ENCODE measurements around the gene KRTAP1-1.
"Not testable (repeated sequence)": the region's sequence is repeated elsewhere in the genome, so short reads cannot be mapped to it uniquely, and the experiment has no call there.

Gene KRTAP1-1

DNA sequence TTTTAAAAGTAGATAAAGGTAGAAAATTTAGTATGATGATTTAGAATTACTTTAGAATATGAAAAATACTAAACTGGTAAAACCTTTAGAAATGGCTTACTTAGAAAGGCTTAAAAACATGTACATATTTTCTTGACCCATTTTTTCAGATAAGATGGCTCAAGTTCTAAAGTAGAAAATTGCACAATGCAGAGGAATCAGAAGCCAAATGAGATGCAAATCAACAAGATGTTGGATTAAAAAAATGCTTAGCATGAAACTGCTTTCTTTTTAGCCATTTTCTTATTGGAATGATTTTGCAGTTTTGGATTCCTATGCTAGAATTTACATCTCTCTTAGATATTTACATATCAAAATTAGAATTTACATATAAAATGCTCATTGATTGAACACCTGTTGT is 30.8 kb downstream of the KRTAP1-1 start:
- no peak overlapping the region for H3K9ac ChIP-seq (ENCODE audit: low read length in 2 of 2)
- no peak overlapping the region for H3K27ac ChIP-seq (ENCODE audit: low read length)
- no peaks in the 10 kb centered on the region for H3K4me1 ChIP-seq (ENCODE audit: control insufficient read depth, insufficient read depth, low read length)
- H3K27me3 ChIP-seq (ENCODE audit: control insufficient read depth in 1 of 2, insufficient read depth in 2 of 2, low read length in 2 of 2): no peaks in the 10 kb centered on the region
- no peak overlapping the region for H3K4me3 ChIP-seq (ENCODE audit: low read length in 2 of 2)
- H3K36me3 ChIP-seq (ENCODE audit: control insufficient read depth in 2 of 2, insufficient read depth in 2 of 2, low read length in 2 of 2): no peaks in the 10 kb centered on the region
- H3K9me3 ChIP-seq (ENCODE audit: control insufficient read depth in 2 of 2, low read length in 2 of 2): no peaks in the 10 kb centered on the region

DNA sequence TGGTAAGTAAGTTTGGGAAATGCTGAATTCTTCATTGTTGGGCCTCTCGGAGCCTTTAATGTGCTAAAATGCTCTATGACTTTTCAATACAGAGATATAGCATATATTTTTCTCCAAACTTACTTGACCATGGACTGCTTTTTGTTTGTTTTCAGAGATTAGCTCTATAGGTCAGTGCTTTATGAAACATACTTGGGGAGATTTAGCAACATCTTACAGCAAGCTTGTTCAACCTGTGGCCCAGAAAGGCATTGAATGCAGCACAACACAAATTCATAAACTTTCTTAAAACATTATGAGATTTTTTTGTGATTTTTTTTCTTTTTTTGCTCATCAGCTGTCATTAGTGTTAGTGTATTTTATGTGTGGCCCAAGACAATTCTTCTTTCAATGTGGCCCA is 31.3 kb downstream of the KRTAP1-1 start:
- no peak overlapping the region for H3K4me3 ChIP-seq (ENCODE audit: low read length in 2 of 2)
- H3K4me1 ChIP-seq (ENCODE audit: control insufficient read depth, insufficient read depth, low read length): no peaks in the 10 kb centered on the region
- no peaks in the 10 kb centered on the region for H3K27me3 ChIP-seq (ENCODE audit: control insufficient read depth in 1 of 2, insufficient read depth in 2 of 2, low read length in 2 of 2)
- H3K36me3 ChIP-seq (ENCODE audit: control insufficient read depth in 2 of 2, insufficient read depth in 2 of 2, low read length in 2 of 2): no peaks in the 10 kb centered on the region
- H3K9me3 ChIP-seq (ENCODE audit: control insufficient read depth in 2 of 2, low read length in 2 of 2): no peaks in the 10 kb centered on the region
- no peak overlapping the region for H3K27ac ChIP-seq (ENCODE audit: low read length)
- no peak overlapping the region for H3K9ac ChIP-seq (ENCODE audit: low read length in 2 of 2)

DNA sequence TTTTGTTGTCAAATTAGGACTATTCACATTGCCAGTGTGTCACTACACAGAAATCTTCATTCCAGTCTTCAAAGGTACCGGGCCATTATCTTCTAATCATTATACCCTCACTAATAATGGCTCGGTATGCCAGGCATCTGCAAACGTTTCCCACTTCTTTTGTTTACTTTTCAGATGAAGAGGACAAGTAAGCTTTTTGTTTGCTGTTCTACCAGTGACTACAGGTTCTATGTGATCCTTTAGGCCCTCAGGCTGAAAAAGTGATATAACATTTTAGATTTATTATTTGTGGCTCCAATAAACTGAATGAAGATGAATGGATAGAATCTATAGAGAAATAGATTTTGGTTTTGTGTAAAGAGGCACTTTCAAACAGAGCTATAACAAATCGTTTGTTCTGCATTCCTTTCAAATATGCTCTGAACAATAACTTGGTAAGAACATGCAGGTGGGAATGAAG is 31.9 kb downstream of the KRTAP1-1 start:
- H3K27ac ChIP-seq (ENCODE audit: low read length): no peak overlapping the region
- H3K4me3 ChIP-seq (ENCODE audit: low read length in 2 of 2): no peak overlapping the region
- H3K27me3 ChIP-seq (ENCODE audit: control insufficient read depth in 1 of 2, insufficient read depth in 2 of 2, low read length in 2 of 2): no peaks in the 10 kb centered on the region
- H3K4me1 ChIP-seq (ENCODE audit: control insufficient read depth, insufficient read depth, low read length): no peaks in the 10 kb centered on the region
- H3K36me3 ChIP-seq (ENCODE audit: control insufficient read depth in 2 of 2, insufficient read depth in 2 of 2, low read length in 2 of 2): no peaks in the 10 kb centered on the region
- H3K9me3 ChIP-seq (ENCODE audit: control insufficient read depth in 2 of 2, low read length in 2 of 2): no peaks in the 10 kb centered on the region
- H3K9ac ChIP-seq (ENCODE audit: low read length in 2 of 2): no peak overlapping the region

DNA sequence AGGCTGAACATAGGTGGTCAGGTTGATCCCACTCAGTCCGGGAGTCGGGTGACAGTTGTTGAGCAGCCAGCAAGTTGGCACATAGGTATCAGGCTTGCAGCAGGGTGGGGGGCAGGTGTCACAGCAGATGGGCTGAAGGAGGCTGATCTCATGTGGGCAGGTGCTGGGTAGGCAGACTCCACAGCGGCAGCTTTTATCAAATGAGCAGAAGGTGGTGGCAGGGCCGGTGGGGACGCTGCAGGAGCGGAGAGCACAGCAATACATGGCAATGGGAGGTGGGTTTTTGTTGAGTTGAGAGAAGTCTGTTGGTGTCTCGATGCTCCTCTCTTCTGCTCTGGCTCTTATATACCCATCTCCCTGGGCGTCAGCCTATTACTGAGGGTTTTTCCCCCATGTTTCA is 32.4 kb downstream of the KRTAP1-1 start, which contains the start of gene KRTAP3-1:
TSS of gene KRTAP3-1 (minus strand) at position 318 of the 400 bp plus-strand sequence. CDS start at position 264, 54 bp downstream.
- Histone ChIP-seq H3K27me3 (ENCODE audit: control insufficient read depth in 1 of 2, insufficient read depth in 2 of 2, low read length in 2 of 2) (no peaks in the 10 kb centered on the region), H3K9me3 (ENCODE audit: control insufficient read depth in 2 of 2, low read length in 2 of 2) (no peaks in the 10 kb centered on the region), H3K36me3 (ENCODE audit: control insufficient read depth in 2 of 2, insufficient read depth in 2 of 2, low read length in 2 of 2) (no peaks in the 10 kb centered on the region), H3K4me3 (ENCODE audit: low read length in 2 of 2) (no peak within 1 kb of the TSS), H3K4me1 (ENCODE audit: control insufficient read depth, insufficient read depth, low read length) (no peaks in the 10 kb centered on the region), H3K27ac (ENCODE audit: low read length) (no peak within 1 kb of the TSS), H3K9ac (ENCODE audit: low read length in 2 of 2) (no peak within 1 kb of the TSS)

DNA sequence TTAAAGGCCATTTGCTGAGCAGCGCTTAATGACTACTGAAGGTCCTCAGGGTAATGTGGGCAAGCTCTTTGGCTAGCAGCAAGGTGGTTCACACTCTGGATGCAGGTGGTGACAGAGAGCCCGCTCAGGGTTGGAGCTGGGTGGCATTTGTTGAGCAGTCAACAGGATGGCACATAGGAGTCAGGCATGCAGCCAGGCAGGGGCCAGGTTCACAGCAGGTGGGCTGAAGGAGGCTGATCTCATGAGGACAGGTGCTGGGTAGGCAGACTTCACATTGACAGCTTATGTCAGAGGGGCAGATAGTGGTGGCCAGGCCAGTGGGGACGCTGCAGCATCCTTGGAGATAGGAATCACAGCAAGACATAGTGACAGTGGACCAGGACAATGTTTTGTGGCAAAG is 36.9 kb downstream of the KRTAP1-1 start:
- Histone ChIP-seq H3K9me3 (ENCODE audit: control insufficient read depth in 2 of 2, low read length in 2 of 2) (no peaks in the 10 kb centered on the region), H3K4me3 (ENCODE audit: low read length in 2 of 2) (no peak overlapping the region), H3K9ac (ENCODE audit: low read length in 2 of 2) (no peak overlapping the region), H3K4me1 (ENCODE audit: control insufficient read depth, insufficient read depth, low read length) (no peaks in the 10 kb centered on the region), H3K27ac (ENCODE audit: low read length) (no peak overlapping the region), H3K27me3 (ENCODE audit: control insufficient read depth in 1 of 2, insufficient read depth in 2 of 2, low read length in 2 of 2) (no peaks in the 10 kb centered on the region), H3K36me3 (ENCODE audit: control insufficient read depth in 2 of 2, insufficient read depth in 2 of 2, low read length in 2 of 2) (no peaks in the 10 kb centered on the region)

DNA sequence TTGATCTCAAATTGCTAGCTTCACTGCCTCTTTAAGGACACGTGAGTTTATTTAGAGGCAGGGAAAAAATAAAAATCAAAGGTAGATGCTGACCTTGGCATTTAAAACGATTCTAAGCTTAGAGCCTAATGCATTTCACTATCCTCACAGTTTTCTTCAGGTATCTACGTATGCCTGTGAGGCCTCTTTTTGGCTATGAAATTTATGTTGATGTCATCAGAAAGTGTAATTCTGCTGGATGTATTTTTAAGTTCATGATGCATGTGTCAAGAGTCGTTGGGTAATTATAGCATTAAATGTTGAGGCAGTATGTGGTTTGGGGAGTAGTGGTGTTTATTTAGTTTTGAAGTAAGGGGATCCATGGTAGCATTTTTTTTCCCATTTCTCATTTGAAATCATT is 37.3 kb downstream of the KRTAP1-1 start:
- Histone ChIP-seq H3K9ac (ENCODE audit: low read length in 2 of 2) (no peak overlapping the region), H3K27ac (ENCODE audit: low read length) (no peak overlapping the region), H3K36me3 (ENCODE audit: control insufficient read depth in 2 of 2, insufficient read depth in 2 of 2, low read length in 2 of 2) (no peaks in the 10 kb centered on the region), H3K4me3 (ENCODE audit: low read length in 2 of 2) (no peak overlapping the region), H3K4me1 (ENCODE audit: control insufficient read depth, insufficient read depth, low read length) (no peaks in the 10 kb centered on the region), H3K9me3 (ENCODE audit: control insufficient read depth in 2 of 2, low read length in 2 of 2) (no peaks in the 10 kb centered on the region), H3K27me3 (ENCODE audit: control insufficient read depth in 1 of 2, insufficient read depth in 2 of 2, low read length in 2 of 2) (no peaks in the 10 kb centered on the region)

DNA sequence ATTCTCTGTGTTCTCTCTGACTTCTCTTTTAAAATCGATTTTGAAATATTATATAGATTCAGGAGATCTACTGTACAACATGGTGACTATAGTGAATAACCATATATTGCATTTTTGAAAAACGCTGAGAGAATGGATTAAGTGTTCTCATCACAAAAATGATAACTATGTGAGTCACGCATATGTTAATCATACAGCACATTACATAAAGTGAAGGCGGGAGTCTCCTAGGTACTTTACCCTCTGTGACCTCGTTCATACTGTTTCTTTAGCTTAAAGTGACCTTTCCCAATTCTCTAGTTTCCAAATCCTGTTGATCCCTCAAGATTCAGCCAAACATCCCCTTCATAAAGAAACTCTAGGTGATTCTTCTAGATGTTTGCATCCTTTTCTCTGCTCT is 38.4 kb downstream of the KRTAP1-1 start:
- Histone ChIP-seq H3K4me3 (ENCODE audit: low read length in 2 of 2) (no peak overlapping the region), H3K27me3 (ENCODE audit: control insufficient read depth in 1 of 2, insufficient read depth in 2 of 2, low read length in 2 of 2) (no peaks in the 10 kb centered on the region), H3K9ac (ENCODE audit: low read length in 2 of 2) (no peak overlapping the region), H3K4me1 (ENCODE audit: control insufficient read depth, insufficient read depth, low read length) (no peaks in the 10 kb centered on the region), H3K27ac (ENCODE audit: low read length) (no peak overlapping the region), H3K9me3 (ENCODE audit: control insufficient read depth in 2 of 2, low read length in 2 of 2) (no peaks in the 10 kb centered on the region), H3K36me3 (ENCODE audit: control insufficient read depth in 2 of 2, insufficient read depth in 2 of 2, low read length in 2 of 2) (no peaks in the 10 kb centered on the region)

DNA sequence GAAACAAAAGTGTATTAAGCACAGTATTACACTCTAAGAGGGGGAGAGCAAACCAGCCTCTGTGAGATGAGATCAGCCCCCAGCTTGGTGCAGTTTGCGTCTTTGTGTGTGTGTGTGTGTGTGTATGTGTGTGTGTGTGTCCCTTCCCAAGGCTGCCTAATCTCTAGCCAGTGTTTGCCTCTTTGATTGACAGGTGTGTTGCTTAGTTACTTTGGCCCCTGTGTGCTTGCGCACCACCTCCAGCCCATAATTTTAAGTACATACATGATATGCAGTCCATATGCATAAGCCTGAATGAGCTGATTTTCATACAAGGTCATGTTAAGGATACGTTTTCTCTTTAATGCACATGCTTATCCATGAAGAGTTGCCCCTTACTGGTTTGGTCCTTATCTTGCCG is 39.5 kb downstream of the KRTAP1-1 start:
- Histone ChIP-seq H3K4me3 (ENCODE audit: low read length in 2 of 2) (no peak overlapping the region), H3K27ac (ENCODE audit: low read length) (no peak overlapping the region), H3K9me3 (ENCODE audit: control insufficient read depth in 2 of 2, low read length in 2 of 2) (no peaks in the 10 kb centered on the region), H3K9ac (ENCODE audit: low read length in 2 of 2) (no peak overlapping the region), H3K4me1 (ENCODE audit: control insufficient read depth, insufficient read depth, low read length) (no peaks in the 10 kb centered on the region), H3K36me3 (ENCODE audit: control insufficient read depth in 2 of 2, insufficient read depth in 2 of 2, low read length in 2 of 2) (no peaks in the 10 kb centered on the region), H3K27me3 (ENCODE audit: control insufficient read depth in 1 of 2, insufficient read depth in 2 of 2, low read length in 2 of 2) (no peaks in the 10 kb centered on the region)

DNA sequence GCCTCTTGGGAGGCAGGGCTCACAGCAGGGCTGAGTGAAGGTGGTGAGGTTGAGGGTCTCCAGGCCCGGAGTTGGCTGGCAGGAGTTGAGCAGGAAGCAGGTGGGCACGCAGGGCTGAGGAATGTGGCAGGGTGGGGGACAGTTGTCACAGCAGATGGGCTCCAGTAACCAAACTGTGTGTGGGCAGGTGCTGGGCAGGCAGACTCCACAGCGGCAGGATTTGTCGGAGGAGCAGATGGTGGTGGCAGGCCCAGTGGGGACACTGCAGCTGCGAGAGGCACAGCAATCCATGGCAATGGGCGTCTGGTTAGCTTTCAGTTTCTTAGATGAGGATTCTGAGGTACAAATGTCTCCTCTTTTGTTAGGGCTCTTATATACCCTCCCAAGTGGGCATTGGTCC is 41.7 kb downstream of the KRTAP1-1 start, which contains the start of gene KRTAP3-2:
TSS of gene KRTAP3-2 (minus strand) at position 344 of the 400 bp plus-strand sequence. CDS start at position 291, 53 bp downstream.
- H3K36me3 ChIP-seq (ENCODE audit: control insufficient read depth in 2 of 2, insufficient read depth in 2 of 2, low read length in 2 of 2); H3K9me3 ChIP-seq (ENCODE audit: control insufficient read depth in 2 of 2, low read length in 2 of 2); H3K9ac ChIP-seq (ENCODE audit: low read length in 2 of 2); H3K27me3 ChIP-seq (ENCODE audit: control insufficient read depth in 1 of 2, insufficient read depth in 2 of 2, low read length in 2 of 2); H3K4me3 ChIP-seq (ENCODE audit: low read length in 2 of 2); H3K27ac ChIP-seq (ENCODE audit: low read length); H3K4me1 ChIP-seq (ENCODE audit: control insufficient read depth, insufficient read depth, low read length): not testable (repeated sequence)

DNA sequence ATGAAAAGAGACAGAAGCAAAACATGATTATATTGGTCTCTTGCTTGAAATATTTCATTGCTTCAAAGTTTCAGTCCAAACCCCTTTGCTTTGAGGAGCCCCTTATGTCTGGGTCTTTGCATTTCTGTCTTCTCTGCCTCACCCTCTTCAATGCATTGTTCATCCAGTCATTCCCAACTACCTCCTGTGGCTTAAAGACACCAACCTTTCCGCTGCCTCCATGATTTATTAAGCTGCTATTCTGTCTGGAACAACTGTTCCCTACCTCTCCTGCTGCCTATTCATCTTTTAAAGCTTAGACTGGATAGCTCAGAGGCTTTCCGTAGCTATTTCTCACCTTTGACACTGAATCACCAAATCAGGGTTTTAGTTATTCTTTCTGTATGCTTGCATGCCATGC is 43.9 kb downstream of the KRTAP1-1 start:
- Histone ChIP-seq H3K27ac (ENCODE audit: low read length) (no peak overlapping the region), H3K27me3 (ENCODE audit: control insufficient read depth in 1 of 2, insufficient read depth in 2 of 2, low read length in 2 of 2) (no peaks in the 10 kb centered on the region), H3K9ac (ENCODE audit: low read length in 2 of 2) (no peak overlapping the region), H3K9me3 (ENCODE audit: control insufficient read depth in 2 of 2, low read length in 2 of 2) (peaks cover 0 to 3% of the 10 kb centered on the region in 2 donors), H3K4me1 (ENCODE audit: control insufficient read depth, insufficient read depth, low read length) (no peaks in the 10 kb centered on the region), H3K36me3 (ENCODE audit: control insufficient read depth in 2 of 2, insufficient read depth in 2 of 2, low read length in 2 of 2) (no peaks in the 10 kb centered on the region), H3K4me3 (ENCODE audit: low read length in 2 of 2) (no peak overlapping the region)

DNA sequence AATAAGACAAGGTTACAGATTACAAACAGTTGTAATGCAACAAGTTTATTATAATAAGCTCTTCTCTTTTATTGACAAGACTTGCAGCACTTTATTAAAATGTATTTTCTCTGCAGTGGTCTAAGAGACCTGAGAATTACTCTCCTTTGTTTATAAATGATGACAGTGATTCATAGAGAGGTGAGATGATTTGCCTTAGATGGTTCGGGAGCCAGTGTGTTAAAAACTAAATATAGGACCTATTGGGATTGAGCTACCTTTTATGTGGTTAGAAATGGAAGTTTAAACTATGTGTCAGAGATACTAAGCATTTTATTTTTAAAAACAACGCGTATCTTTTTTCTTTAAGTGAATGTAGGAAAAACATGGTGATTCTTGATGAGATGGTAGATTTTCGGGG is 44.4 kb downstream of the KRTAP1-1 start:
- Histone ChIP-seq H3K27ac (ENCODE audit: low read length) (no peak overlapping the region), H3K9ac (ENCODE audit: low read length in 2 of 2) (no peak overlapping the region), H3K9me3 (ENCODE audit: control insufficient read depth in 2 of 2, low read length in 2 of 2) (peaks cover 0 to 3% of the 10 kb centered on the region in 2 donors), H3K27me3 (ENCODE audit: control insufficient read depth in 1 of 2, insufficient read depth in 2 of 2, low read length in 2 of 2) (no peaks in the 10 kb centered on the region), H3K4me1 (ENCODE audit: control insufficient read depth, insufficient read depth, low read length) (no peaks in the 10 kb centered on the region), H3K4me3 (ENCODE audit: low read length in 2 of 2) (no peak overlapping the region), H3K36me3 (ENCODE audit: control insufficient read depth in 2 of 2, insufficient read depth in 2 of 2, low read length in 2 of 2) (no peaks in the 10 kb centered on the region)

All from stomach smooth muscle (tissue), 2 donors.